ENCODE measurements around the gene GMDS.

Gene GMDS

GRCh38 chr6:2035826-2036709 is 209.3 kb downstream of the GMDS start:
- DNase-seq (ENCODE audit: low read depth), result no peak

DNA sequence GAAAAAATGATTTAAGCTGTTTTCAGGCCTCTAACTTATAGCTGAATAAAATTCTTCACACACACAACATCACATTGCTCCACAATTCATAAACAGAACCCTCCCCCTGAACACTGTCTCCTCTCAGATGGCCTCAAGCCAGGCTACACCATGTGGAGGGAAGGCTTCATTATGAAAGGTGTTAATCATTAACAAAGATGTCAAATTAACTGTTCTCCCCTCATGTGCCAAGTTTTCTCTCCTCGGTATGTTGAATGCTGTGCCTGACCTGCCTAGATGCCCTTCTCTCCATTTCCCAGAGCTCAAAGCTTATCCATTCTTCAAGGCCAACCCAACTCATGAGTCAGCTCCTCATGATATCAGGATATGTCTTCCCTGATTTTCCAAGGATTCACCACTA is 210.4 kb downstream of the GMDS start:
- no peak for DNase-seq (ENCODE audit: low read depth)

DNA sequence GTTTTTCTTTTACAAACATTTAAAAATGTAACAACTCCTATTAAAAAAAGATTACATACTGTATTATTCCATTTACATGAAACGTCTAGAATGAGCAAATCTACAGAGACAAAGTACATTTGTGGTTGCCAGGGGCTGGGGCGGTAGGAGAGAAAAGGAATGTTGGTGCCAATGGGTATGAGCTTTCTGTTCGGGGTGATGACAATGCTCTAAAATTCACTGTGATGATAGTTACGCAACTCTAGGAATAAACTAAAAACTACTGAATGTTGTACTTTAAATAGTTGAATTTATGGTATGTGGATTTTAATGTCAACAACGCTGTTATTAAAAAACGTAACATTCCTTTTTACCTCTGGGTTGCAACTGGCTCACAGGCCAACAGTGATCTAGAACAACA is 211.1 kb downstream of the GMDS start:
- no peak for DNase-seq (ENCODE audit: low read depth)

GRCh38 chr6:2033544-2033943 is 211.9 kb downstream of the GMDS start:
- DNase-seq (ENCODE audit: low read depth), result no peak

GRCh38 chr6:2030682-2031244 is 214.6 kb downstream of the GMDS start:
- no peak for DNase-seq (ENCODE audit: low read depth)

GRCh38 chr6:2029952-2030351 is 215.5 kb downstream of the GMDS start:
- DNase-seq (ENCODE audit: low read depth), result no peak

DNA sequence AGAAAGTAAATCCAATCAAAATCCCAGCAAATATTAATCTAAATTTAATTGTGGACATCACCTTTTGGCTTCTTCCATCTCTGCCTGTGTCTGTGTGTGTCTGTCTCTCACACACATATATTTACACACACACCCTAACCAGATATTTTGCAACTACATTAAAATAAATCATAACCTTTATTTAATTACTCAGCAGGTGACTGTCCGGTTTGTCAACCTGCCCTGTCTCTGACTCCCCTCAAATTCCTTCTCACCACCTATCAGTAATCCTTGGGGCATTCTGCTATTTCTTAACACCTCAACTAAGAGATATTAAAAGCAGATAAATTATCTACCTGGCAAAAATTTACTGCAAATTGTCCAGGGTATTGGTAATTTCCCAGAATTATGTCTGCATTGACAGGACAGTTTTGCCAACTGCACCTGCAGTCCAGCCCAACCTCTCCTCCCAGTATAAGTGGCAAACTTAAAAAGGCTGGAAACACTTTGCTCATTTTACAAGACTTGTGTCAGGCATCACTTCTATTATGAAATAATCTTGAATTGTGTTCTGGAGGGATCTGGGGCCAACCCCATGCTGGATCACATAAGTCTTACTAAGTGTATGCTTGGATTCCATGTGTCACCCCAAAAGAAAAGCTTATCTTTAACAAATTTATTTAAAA is 216.1 kb downstream of the GMDS start:
- DNase-seq (ENCODE audit: low read depth), result no peak

GRCh38 chr6:2028457-2029038 is 216.9 kb downstream of the GMDS start:
- no peak for DNase-seq (ENCODE audit: low read depth)

- DNase-seq (ENCODE audit: low read depth), result no peak
Measured at GRCh38 chr6:2026133-2026532, 219.3 kb downstream of the GMDS start.

DNA sequence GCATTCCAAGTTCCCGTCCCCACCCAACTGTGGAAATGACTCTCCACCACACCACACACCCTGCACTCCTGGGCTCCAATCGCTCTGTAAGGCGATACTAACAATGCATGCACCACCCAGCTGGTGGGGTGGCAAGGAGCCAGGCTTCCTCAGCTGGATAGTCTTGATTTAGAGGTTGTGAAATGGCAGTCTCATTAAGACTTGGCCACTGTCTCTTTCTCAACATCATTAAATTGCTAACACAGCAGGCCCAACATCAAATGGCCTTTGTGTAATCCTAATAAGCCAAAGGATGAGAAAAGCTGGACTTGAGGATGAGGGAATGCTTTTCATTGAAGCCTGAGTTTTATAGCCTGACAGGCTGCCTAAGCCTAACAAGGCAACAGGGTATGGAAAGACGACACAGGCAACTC is 223.7 kb downstream of the GMDS start:
- no peak for DNase-seq (ENCODE audit: low read depth)

DNA sequence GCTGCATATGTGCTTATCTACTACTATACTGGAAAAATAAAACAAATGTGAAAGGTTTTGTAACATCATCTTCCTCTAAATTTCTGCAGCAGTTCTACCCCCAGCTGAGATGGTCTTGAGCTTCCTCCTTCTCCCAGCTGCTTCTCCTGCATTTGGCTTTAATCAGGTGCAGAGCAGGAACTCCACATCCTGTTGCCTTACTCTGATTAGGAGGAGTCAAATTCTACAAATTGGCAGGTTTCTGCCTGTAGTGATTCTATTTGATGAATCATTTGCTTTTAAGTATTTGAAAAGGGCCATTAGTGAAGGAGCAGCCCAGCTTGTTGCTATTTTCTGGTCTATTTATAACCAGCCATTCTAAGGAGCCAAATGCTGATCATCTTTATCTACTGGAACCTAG is 224.5 kb downstream of the GMDS start:
- DNase-seq (ENCODE audit: low read depth), result no peak

- no peak for DNase-seq (ENCODE audit: low read depth)
Measured at GRCh38 chr6:2019051-2019450, 226.4 kb downstream of the GMDS start.

- DNase-seq (ENCODE audit: low read depth), result no peak
Measured at GRCh38 chr6:2016040-2016439, 229.4 kb downstream of the GMDS start.

- no peak for DNase-seq (ENCODE audit: low read depth)
Measured at GRCh38 chr6:2008383-2008976, 236.9 kb downstream of the GMDS start.

GRCh38 chr6:2007165-2007564 is 238.2 kb downstream of the GMDS start:
- DNase-seq (ENCODE audit: low read depth), result no peak

- DNase-seq (ENCODE audit: low read depth), result no peak
Measured at GRCh38 chr6:2004888-2005287, 240.5 kb downstream of the GMDS start.

GRCh38 chr6:2000962-2001361 is 244.4 kb downstream of the GMDS start:
- no peak for DNase-seq (ENCODE audit: low read depth)

- DNase-seq (ENCODE audit: low read depth), result no peak
Measured at GRCh38 chr6:1997702-1998101, 247.7 kb downstream of the GMDS start.

- no peak for DNase-seq (ENCODE audit: low read depth)
Measured at GRCh38 chr6:1995636-1996035, 249.8 kb downstream of the GMDS start.

DNA sequence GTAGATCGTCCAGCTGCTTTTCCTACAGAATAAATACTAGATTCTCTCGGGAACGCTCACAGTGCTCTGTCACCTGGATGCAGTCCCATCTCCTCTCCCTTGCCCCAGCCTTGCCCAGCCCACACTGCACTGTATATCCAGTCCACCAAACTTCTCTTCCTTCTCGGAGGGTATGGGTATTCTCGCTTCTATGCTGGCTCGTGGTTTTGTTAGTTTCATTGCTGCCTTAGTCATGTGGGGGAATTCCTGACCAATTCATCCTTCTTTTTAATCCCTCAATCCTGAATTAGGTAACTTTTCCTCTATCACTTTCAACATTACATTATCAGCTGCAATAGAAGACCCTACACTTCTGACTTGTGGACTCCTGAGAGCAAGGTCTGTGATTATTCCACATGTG is 252.4 kb downstream of the GMDS start:
- DNase-seq (ENCODE audit: low read depth), result no peak

DNA sequence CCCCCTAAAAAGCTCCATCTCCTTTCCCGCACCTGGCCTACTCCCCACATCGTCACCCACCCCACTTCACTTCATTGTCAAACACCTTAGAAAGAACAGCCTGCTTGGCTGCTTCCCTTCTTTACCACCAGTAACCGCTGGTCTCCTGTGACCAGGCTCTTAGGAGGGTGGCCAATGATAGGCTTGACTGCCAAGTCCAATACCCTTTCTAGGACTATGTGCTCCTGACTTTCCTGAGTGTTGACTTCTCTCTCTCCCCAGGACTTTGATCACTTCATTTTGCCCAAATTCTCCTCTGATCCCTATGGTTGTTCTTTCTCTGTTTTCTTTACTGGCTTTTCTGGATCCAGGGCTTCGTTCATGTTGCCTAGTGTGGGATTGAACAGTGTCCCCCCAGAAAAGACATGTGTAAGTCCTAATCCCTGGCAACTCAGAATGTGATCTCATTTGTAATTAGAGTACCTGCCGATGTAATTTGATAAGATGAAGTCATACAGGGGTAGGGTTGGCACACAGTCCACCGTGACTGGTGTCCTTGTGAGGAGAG is 254.0 kb downstream of the GMDS start:
- no peak for DNase-seq (ENCODE audit: low read depth)

- no peak for DNase-seq (ENCODE audit: low read depth)
Measured at GRCh38 chr6:1988843-1989242, 256.6 kb downstream of the GMDS start.
